Measurements from ENCODE around the gene ZC3H8.
A peak's percentile ranks its signal among the peaks of the same experiment; 100 is the strongest.

Gene ZC3H8

GRCh38 chr2:112194482-112194881, 60.4 kb downstream of the ZC3H8 start:
- no peak for DNase-seq

- no peak for DNase-seq
Measured at GRCh38 chr2:112194028-112194427, 60.8 kb downstream of the ZC3H8 start.

GRCh38 chr2:112189001-112189556, 65.8 kb downstream of the ZC3H8 start:
- no peak for DNase-seq

GRCh38 chr2:112187805-112188596, 66.8 kb downstream of the ZC3H8 start:
- peak; percentile 36 to 55 (median 53) for DNase-seq

- DNase-seq: no peak
Measured at GRCh38 chr2:112187046-112187715, 67.7 kb downstream of the ZC3H8 start.

DNA sequence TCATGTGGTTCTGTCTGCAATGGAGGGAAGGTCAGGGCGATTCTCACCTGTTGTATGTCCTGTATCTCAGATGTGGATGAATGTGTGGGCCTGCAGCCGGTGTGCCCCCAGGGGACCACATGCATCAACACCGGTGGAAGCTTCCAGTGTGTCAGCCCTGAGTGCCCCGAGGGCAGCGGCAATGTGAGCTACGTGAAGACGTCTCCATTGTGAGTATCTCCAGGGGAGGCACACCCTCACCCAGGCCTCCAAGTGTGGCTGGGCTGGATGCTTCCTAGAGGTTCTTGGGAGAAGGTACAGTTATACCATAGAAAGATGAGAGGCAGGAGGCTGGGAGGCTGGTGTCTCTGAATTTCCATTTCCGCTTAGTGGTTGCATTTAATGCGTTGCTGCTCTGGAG, 69.7 kb downstream of the ZC3H8 start:
- DNase-seq: no peak

DNA sequence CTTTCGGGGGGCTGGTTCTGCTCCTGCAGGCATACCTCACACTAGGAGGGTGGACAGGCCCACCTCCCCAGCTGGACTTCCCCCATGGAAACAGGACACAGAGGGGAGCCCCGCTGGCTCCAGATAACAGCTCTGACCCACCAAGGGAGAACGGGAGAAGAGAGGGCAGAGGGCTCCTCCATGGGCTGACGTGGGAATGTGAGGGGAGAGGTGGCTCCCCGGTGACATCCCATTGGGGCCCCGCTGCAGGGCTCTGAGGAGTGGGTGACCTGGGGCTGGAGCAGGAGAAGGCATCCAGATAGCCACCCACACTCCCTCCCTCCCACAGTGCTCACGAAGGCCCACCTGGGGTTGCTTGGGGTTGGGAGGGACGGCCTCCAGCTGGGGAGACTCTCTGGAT, 70.7 kb downstream of the ZC3H8 start:
- no peak for DNase-seq

DNA sequence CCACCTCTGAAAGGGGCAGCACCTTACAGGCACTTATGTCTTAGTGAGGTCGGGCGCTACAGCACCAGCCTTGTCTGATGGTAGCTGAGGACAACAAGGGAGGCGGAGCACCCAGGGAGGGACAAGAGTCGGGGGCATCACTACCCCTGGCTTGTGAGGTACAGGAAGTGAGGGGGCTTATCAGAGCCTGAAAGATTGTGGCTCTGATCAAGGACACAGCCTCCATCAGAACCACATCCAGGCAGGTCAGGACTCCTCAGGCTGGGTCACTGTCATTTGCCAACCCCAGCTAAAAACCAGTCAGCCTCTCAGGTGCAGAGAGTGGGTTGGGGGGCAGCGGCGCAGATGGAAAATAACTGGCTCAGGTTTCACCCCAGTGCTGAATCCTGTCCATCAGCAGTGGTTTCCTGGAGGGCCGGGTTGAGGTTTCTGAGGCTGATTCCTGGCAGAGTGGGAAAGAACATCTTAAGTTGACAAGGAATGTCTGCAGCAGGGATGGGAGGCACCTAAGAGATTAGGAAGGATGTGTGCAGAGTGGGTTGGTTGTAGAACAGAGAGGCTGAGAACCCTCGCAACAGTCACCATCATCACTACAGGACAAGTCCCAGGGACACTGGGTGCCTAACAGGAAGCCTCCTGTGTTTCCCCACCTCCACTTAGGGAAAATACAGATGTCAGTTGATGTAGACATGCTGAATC, 71.4 kb downstream of the ZC3H8 start:
- no peak for DNase-seq

- DNase-seq: peak in 2 of 4 experiments; percentile 50 to 54
Measured at GRCh38 chr2:112182581-112183034, 72.2 kb downstream of the ZC3H8 start.

GRCh38 chr2:112181571-112182290, 73.1 kb downstream of the ZC3H8 start:
- peak; percentile 25 to 66 (median 54) for DNase-seq

DNA sequence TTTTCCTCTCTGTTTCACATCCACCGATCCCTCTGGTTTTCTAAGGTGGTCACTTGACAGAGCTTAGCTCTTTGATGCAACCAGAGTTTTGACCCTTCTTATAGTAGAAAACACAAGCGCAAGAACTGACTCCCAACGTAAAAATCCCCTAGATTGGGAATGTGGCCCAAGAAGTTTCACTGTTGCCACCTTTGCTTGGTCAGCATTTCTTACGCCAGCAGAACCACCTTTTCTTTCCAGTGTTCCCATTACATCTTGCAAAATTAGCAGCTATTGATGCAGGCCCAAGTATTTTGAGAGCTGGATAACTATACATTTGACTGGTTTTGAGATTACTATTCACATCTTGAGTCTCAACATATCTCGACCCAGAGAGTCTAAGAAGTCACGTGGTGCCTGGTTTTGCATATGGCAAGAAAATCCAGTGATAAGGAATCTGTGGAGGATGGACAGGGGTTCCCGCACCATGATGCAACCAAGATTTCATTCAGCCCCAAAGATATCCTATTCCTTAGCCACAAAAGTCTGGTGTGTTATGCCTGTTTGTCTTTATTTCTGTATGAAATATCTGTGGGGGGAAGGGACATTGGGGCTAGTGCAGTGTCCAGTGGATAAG, 78.8 kb downstream of the ZC3H8 start:
- DNase-seq: no peak

DNA sequence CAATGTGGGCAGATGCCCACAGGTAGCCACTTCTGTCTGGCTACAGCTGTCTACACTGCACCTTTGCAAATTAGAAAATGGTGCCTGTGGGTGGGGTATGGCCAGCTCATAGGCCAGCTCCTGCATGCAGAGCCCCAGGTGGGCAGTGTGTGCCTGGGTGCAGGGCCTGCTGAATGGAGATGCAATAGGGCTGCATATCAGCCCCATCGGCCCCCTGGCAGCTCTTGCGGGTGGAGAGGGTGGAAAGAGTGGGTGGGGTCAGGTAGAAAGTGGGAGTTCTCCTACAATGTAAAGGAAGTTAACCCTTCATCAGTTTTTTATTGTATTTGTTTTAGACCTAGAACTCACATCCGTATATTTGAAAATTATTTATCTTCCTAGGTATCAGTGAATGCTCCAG, 79.5 kb downstream of the ZC3H8 start:
- no peak for DNase-seq

DNA sequence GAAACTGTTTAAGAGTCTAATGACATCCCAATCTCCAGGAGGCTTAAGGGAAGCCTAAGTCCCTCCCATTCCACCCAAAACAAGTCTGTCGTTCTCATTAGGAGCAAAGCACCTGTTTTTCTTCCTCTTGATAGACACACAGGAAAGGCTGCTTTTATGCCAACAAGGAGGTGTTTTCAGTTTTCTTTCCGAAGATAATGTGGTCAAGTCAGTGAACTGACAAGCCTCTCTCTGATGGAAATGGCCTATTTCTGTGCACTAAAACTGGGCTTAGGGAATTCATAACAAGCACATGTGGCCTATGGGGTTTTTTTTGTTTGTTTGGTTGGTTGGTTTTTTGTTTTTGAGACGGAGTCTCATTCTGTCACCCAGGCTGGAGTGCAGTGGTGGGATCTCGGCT, 80.5 kb downstream of the ZC3H8 start:
- DNase-seq: no peak

DNA sequence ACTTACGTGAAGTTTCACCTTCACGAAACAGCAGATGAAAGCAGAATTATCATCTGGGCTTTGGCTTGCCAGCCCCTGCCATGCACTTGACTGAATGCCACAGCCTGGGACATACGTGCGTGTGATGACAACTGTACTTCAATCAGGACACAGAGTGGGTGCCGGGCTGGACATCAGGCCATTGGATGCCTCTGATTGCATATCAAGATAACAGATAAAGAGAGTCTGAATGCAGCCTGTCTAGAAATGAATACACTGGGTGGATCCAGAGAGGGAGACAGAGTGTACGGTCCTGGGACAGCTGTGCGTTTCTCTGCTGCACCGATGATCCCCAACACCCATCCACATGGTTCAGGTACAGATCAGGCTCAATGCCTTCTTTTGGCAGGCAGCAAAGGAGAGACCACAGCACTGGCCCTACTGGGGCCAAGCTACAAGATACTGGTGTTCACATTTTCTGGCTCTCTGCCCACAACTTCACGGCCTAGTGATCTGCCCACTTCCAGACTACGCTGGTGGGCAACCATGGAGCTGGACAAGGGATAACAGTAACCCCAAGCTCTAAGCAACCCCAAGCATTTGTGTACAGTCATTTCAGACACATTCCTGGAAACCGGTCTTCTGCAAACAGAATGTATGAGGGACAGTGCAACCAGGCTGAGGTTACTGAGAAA, 81.1 kb downstream of the ZC3H8 start:
- DNase-seq: no peak

- DNase-seq: no peak
Measured at GRCh38 chr2:112170495-112170894, 84.3 kb downstream of the ZC3H8 start.

- DNase-seq: no peak
Measured at GRCh38 chr2:112168422-112169124, 86.3 kb downstream of the ZC3H8 start.

DNA sequence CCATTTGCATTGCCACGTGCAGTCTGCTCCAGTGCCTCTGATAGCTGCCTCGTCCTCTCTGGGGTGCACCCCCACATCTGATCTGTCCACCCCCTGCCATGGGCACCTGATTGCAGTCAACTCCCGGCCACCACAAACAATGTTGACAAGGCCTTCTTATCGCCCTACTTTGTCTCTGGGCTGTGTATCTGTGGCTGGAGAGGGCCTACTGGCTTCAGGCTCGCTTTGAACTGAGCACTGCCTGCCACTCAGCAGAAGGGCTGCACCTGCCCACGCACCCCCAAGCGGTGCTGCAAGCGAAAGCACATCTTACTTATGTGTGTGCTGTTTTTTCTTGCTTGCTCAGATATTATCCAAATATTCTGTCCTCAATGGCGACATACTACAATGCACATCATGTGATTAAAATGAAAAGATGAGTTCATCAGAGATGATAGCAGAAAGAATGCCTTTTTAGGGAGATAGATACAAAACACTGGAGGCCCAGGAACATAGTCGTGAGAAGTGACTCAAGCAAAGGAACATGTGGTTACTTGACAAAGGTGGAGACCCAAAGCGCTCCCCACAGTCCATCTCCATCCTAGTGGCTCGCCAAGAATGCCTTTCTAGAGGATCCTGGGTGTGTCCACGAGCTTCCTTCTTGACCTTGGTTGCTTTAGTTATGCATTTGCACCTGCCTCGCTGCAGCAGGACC, 87.9 kb downstream of the ZC3H8 start:
- DNase-seq: peak in 2 of 4 experiments; percentile 21 to 23

DNA sequence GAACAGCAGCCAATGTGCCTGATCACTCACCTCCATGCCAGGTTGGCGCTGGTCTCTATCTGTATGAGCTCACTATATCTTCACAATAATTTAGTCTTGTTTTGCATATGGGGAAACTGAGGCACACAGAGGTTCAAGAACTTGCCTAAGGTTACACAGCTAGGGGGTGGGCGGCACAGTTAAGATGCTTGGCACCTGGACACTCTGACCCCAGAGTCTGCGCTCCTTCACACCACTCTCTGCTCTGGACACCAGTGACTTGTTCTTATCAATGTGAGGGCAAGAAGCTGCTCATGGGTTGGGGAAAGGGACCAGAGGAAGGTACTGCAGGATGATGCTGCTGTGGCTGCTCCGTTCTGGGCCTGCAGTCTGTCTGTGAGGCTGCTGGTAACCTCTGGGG, 89.5 kb downstream of the ZC3H8 start:
- DNase-seq: no peak

- no peak for DNase-seq
Measured at GRCh38 chr2:112164876-112165275, 90.0 kb downstream of the ZC3H8 start.

DNA sequence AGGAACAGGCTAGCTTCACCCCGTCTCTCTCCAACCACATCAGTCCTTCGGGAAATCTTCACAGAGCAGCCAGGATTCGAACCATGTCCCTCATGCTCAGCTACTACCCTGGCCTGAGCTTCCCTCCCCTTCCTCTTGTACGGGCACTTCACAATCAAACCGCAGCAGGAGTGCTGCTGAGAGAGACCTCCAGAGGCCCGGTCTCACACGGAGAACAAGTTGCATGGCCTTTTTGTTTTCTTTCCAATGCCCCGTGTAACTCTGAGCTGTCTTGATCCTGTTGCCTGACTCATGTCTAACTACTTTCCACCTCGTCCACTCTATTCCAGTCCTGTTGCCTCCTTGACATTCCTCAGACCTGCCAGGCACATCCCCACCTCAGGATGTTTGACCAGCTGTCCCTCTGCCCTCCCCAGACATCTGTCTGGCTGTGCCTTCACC, 91.3 kb downstream of the ZC3H8 start:
- no peak for DNase-seq

Measured in activated CD4-positive, CD25-positive, alpha-beta regulatory T cell (primary cell).